Superior temporal gyrus (tissue), 1 donor: ENCODE results near the gene SLC46A1.

ENCODE experiments used
- DNase-seq: peaks from one replicate; pipeline ENCODE4 v3.0.0-alpha.2; 2016; ENCODE audit errors: extremely low spot score

SLC46A1 gene

GRCh38 chr17:28381141-28381825 lies 24.7 kb downstream of the SLC46A1 start:
- DNase-seq = no peak

- DNase-seq = no peak
These were observed 25.9 kb downstream of the SLC46A1 start for GRCh38 chr17:28379814-28380801.

- no peak for DNase-seq
These were observed 33.1 kb downstream of the SLC46A1 start for GRCh38 chr17:28372945-28373274.

- no peak for DNase-seq
These were observed 33.6 kb downstream of the SLC46A1 start for GRCh38 chr17:28372203-28372944.

GRCh38 chr17:28371245-28372202 lies 34.5 kb downstream of the SLC46A1 start, which contains the start of gene SARM1:
Gene SARM1, plus strand, starts transcription at chr17:28371694. Its CDS starts 339 bp downstream, at chr17:28372033.
- DNase-seq = peak; percentile 64

GRCh38 chr17:28370744-28371103 lies 35.3 kb downstream of the SLC46A1 start:
- no peak for DNase-seq

GRCh38 chr17:28370035-28370743 lies 35.8 kb downstream of the SLC46A1 start, which contains the start of gene VTN:
Gene VTN, minus strand, starts transcription at chr17:28370307. Its CDS starts 104 bp downstream, at chr17:28370203.
- DNase-seq = no peak

- DNase-seq = no peak
These were observed 36.4 kb downstream of the SLC46A1 start for GRCh38 chr17:28369684-28370034.

- no peak for DNase-seq
These were observed 36.9 kb downstream of the SLC46A1 start for GRCh38 chr17:28368915-28369683.

GRCh38 chr17:28368306-28368831 lies 37.6 kb downstream of the SLC46A1 start:
- DNase-seq = no peak

- no peak for DNase-seq
These were observed 38.2 kb downstream of the SLC46A1 start for GRCh38 chr17:28367641-28368305.

- no peak for DNase-seq
These were observed 39.4 kb downstream of the SLC46A1 start for GRCh38 chr17:28366605-28367004.

GRCh38 chr17:28365487-28365886 lies 40.5 kb downstream of the SLC46A1 start:
- DNase-seq = no peak

- DNase-seq = no peak
These were observed 41.2 kb downstream of the SLC46A1 start, which contains the start of gene SEBOX for GRCh38 chr17:28364665-28365363. Gene SEBOX, minus strand, starts transcription at chr17:28365199. Its CDS starts 48 bp downstream, at chr17:28365151.

- DNase-seq = no peak
These were observed 42.0 kb downstream of the SLC46A1 start for GRCh38 chr17:28363776-28364650.

- DNase-seq = no peak
These were observed 42.8 kb downstream of the SLC46A1 start for GRCh38 chr17:28363186-28363585.

- DNase-seq = no peak
These were observed 48.2 kb downstream of the SLC46A1 start for GRCh38 chr17:28357901-28358197.
